IPS-18a (cell line): ENCODE measurements around the gene SMARCA4.

Source experiments
- H3K27ac ChIP-seq: one replicate; pipeline ENCODE4 v1.5.1; 2013; ENCODE audit warnings: low read length
- H3K27me3 ChIP-seq: one replicate; pipeline ENCODE4 v1.6.1; 2013; ENCODE audit warnings: mild to moderate bottlenecking, low read length; ENCODE audit not compliant: control insufficient read depth, insufficient read depth
- H3K36me3 ChIP-seq: one replicate; pipeline ENCODE4 v1.6.1; 2013; ENCODE audit warnings: low read depth, low read length; ENCODE audit not compliant: control insufficient read depth
- H3K4me1 ChIP-seq: one replicate; pipeline ENCODE4 v1.6.1; 2013; ENCODE audit warnings: low read depth, low read length; ENCODE audit not compliant: control insufficient read depth
- H3K4me3 ChIP-seq: one replicate; pipeline ENCODE4 v1.5.1; 2013; ENCODE audit warnings: low read length
- H3K9ac ChIP-seq: one replicate; pipeline ENCODE4 v1.6.1; 2013; ENCODE audit warnings: mild to moderate bottlenecking, low read length, moderate library complexity
- H3K9me3 ChIP-seq: one replicate; pipeline ENCODE4 v1.6.1; 2013; ENCODE audit warnings: low read depth, low read length; ENCODE audit not compliant: control insufficient read depth

Gene SMARCA4

GRCh38 chr19:10966809-10967208, 6.0 kb downstream of the SMARCA4 start:
- peaks cover 5% of the 10 kb centered on the region for H3K4me1 ChIP-seq
- no peak overlapping the region for H3K27ac ChIP-seq
- no peaks in the 10 kb centered on the region for H3K27me3 ChIP-seq
- H3K9ac ChIP-seq, result no peak overlapping the region
- no peak overlapping the region for H3K4me3 ChIP-seq
- no peaks in the 10 kb centered on the region for H3K36me3 ChIP-seq
- H3K9me3 ChIP-seq, result no peaks in the 10 kb centered on the region

GRCh38 chr19:10968527-10969135, 7.8 kb downstream of the SMARCA4 start:
- H3K36me3 ChIP-seq, result no peaks in the 10 kb centered on the region
- H3K9me3 ChIP-seq, result no peaks in the 10 kb centered on the region
- no peak overlapping the region for H3K27ac ChIP-seq
- H3K4me1 ChIP-seq, result peaks cover 5% of the 10 kb centered on the region
- H3K4me3 ChIP-seq, result no peak overlapping the region
- no peaks in the 10 kb centered on the region for H3K27me3 ChIP-seq
- no peak overlapping the region for H3K9ac ChIP-seq

- H3K4me3 ChIP-seq, result no peak overlapping the region
- no peak overlapping the region for H3K9ac ChIP-seq
- no peak overlapping the region for H3K27ac ChIP-seq
- H3K36me3 ChIP-seq, result no peaks in the 10 kb centered on the region
- H3K4me1 ChIP-seq, result no peaks in the 10 kb centered on the region
- H3K9me3 ChIP-seq, result no peaks in the 10 kb centered on the region
- no peaks in the 10 kb centered on the region for H3K27me3 ChIP-seq
These were observed 10.4 kb downstream of the SMARCA4 start for GRCh38 chr19:10971107-10971726.

GRCh38 chr19:10975374-10976130, 14.7 kb downstream of the SMARCA4 start:
- no peaks in the 10 kb centered on the region for H3K36me3 ChIP-seq
- H3K27ac ChIP-seq, result no peak overlapping the region
- no peak overlapping the region for H3K9ac ChIP-seq
- H3K27me3 ChIP-seq, result no peaks in the 10 kb centered on the region
- H3K4me1 ChIP-seq, result no peaks in the 10 kb centered on the region
- no peaks in the 10 kb centered on the region for H3K9me3 ChIP-seq
- no peak overlapping the region for H3K4me3 ChIP-seq

GRCh38 chr19:10976131-10976892, 15.5 kb downstream of the SMARCA4 start:
- no peaks in the 10 kb centered on the region for H3K4me1 ChIP-seq
- H3K27me3 ChIP-seq, result no peaks in the 10 kb centered on the region
- H3K9ac ChIP-seq, result no peak overlapping the region
- H3K27ac ChIP-seq, result no peak overlapping the region
- H3K36me3 ChIP-seq, result no peaks in the 10 kb centered on the region
- no peaks in the 10 kb centered on the region for H3K9me3 ChIP-seq
- H3K4me3 ChIP-seq, result no peak overlapping the region

- Histone ChIP-seq H3K9ac (no peak overlapping the region), H3K4me1 (no peaks in the 10 kb centered on the region), H3K27ac (no peak overlapping the region), H3K27me3 (no peaks in the 10 kb centered on the region), H3K4me3 (no peak overlapping the region), H3K9me3 (no peaks in the 10 kb centered on the region), H3K36me3 (no peaks in the 10 kb centered on the region)
These were observed 16.9 kb downstream of the SMARCA4 start for GRCh38 chr19:10977742-10978092.

- Histone ChIP-seq H3K27ac (no peak overlapping the region), H3K36me3 (peaks cover 8% of the 10 kb centered on the region), H3K9ac (no peak overlapping the region), H3K4me1 (no peaks in the 10 kb centered on the region), H3K4me3 (no peak overlapping the region), H3K9me3 (no peaks in the 10 kb centered on the region), H3K27me3 (no peaks in the 10 kb centered on the region)
These were observed 19.1 kb downstream of the SMARCA4 start for GRCh38 chr19:10979951-10980381.

GRCh38 chr19:10981252-10981895, 20.5 kb downstream of the SMARCA4 start:
- no peak overlapping the region for H3K4me3 ChIP-seq
- no peaks in the 10 kb centered on the region for H3K4me1 ChIP-seq
- H3K9me3 ChIP-seq, result no peaks in the 10 kb centered on the region
- no peaks in the 10 kb centered on the region for H3K27me3 ChIP-seq
- no peak overlapping the region for H3K27ac ChIP-seq
- peaks cover 21% of the 10 kb centered on the region for H3K36me3 ChIP-seq
- H3K9ac ChIP-seq, result no peak overlapping the region

GRCh38 chr19:10983026-10983425, 22.2 kb downstream of the SMARCA4 start:
- H3K9ac ChIP-seq, result no peak overlapping the region
- H3K4me1 ChIP-seq, result no peaks in the 10 kb centered on the region
- H3K4me3 ChIP-seq, result no peak overlapping the region
- no peaks in the 10 kb centered on the region for H3K27me3 ChIP-seq
- no peaks in the 10 kb centered on the region for H3K9me3 ChIP-seq
- H3K27ac ChIP-seq, result no peak overlapping the region
- peaks cover 36% of the 10 kb centered on the region for H3K36me3 ChIP-seq

- Histone ChIP-seq H3K27ac (no peak overlapping the region), H3K27me3 (no peaks in the 10 kb centered on the region), H3K36me3 (peaks cover 48% of the 10 kb centered on the region), H3K4me1 (no peaks in the 10 kb centered on the region), H3K9me3 (no peaks in the 10 kb centered on the region), H3K4me3 (no peak overlapping the region), H3K9ac (no peak overlapping the region)
These were observed 23.4 kb downstream of the SMARCA4 start for GRCh38 chr19:10984166-10984735.

GRCh38 chr19:10985502-10985901, 24.7 kb downstream of the SMARCA4 start:
- no peak overlapping the region for H3K9ac ChIP-seq
- peaks cover 60% of the 10 kb centered on the region for H3K36me3 ChIP-seq
- H3K9me3 ChIP-seq, result no peaks in the 10 kb centered on the region
- H3K4me1 ChIP-seq, result no peaks in the 10 kb centered on the region
- no peak overlapping the region for H3K4me3 ChIP-seq
- no peaks in the 10 kb centered on the region for H3K27me3 ChIP-seq
- no peak overlapping the region for H3K27ac ChIP-seq
